Skeletal muscle cell (primary cell): ENCODE results near the gene BTBD7.
"Not testable (repeated sequence)": the region's sequence is repeated elsewhere in the genome, so short reads cannot be mapped to it uniquely, and the experiment has no call there.

ENCODE experiments used
- DNase-seq: peaks from one replicate; pipeline ENCODE4 v3.0.0-alpha.2; 2010; ENCODE audit warnings: low read depth
- H3K4me3 ChIP-seq: 2 replicates; pipeline ENCODE4 v1.5.1; 2011; ENCODE audit warnings: low read depth, mild to moderate bottlenecking, control low read depth, low read length, moderate library complexity

Gene BTBD7

GRCh38 chr14:93332853-93333630, at the start of gene BTBD7:
TSS of gene BTBD7 (minus strand) at chr14:93333036. CDS start at chr14:93296051, 36,985 bp downstream.
- DNase-seq: peak; percentile 80
- peak within 1 kb of the TSS; percentile 84 for H3K4me3 ChIP-seq

GRCh38 chr14:93381644-93382043, 48.8 kb upstream of the BTBD7 start:
- DNase-seq: no peak
- H3K4me3 ChIP-seq: no peak overlapping the region

- H3K4me3 ChIP-seq: no peak overlapping the region
- DNase-seq: no peak
These were observed 47.0 kb upstream of the BTBD7 start for GRCh38 chr14:93379831-93380230.

GRCh38 chr14:93375673-93376156, 42.9 kb upstream of the BTBD7 start:
- no peak overlapping the region for H3K4me3 ChIP-seq
- DNase-seq: no peak

- no peak for DNase-seq
- H3K4me3 ChIP-seq: no peak overlapping the region
These were observed 37.0 kb upstream of the BTBD7 start for GRCh38 chr14:93369713-93370266.

- no peak for DNase-seq
- no peak overlapping the region for H3K4me3 ChIP-seq
These were observed 36.3 kb upstream of the BTBD7 start for GRCh38 chr14:93368996-93369712.

GRCh38 chr14:93354873-93355272, 22.0 kb upstream of the BTBD7 start:
- not testable (repeated sequence) for DNase-seq, H3K4me3 ChIP-seq

GRCh38 chr14:93348292-93348691, 15.5 kb upstream of the BTBD7 start:
- H3K4me3 ChIP-seq: no peak overlapping the region
- no peak for DNase-seq

- DNase-seq: no peak
- H3K4me3 ChIP-seq: no peak overlapping the region
These were observed 15.0 kb upstream of the BTBD7 start for GRCh38 chr14:93347850-93348249.

- no peak within 1 kb of the TSS for H3K4me3 ChIP-seq
- DNase-seq: no peak
These were observed 14.3 kb upstream of the BTBD7 start, which contains the start of gene COX8C for GRCh38 chr14:93346926-93347721. TSS of gene COX8C (plus strand) at chr14:93347182. CDS start at chr14:93347269, 87 bp downstream.

GRCh38 chr14:93343797-93344196, 11.0 kb upstream of the BTBD7 start:
- H3K4me3 ChIP-seq: no peak overlapping the region
- no peak for DNase-seq

GRCh38 chr14:93343266-93343665, 10.4 kb upstream of the BTBD7 start:
- no peak for DNase-seq
- H3K4me3 ChIP-seq: no peak overlapping the region

GRCh38 chr14:93337884-93338283, 5.0 kb upstream of the BTBD7 start:
- no peak for DNase-seq
- no peak overlapping the region for H3K4me3 ChIP-seq

GRCh38 chr14:93337143-93337753, 4.4 kb upstream of the BTBD7 start:
- DNase-seq: no peak
- no peak overlapping the region for H3K4me3 ChIP-seq

GRCh38 chr14:93333631-93334103, 831 bp upstream of the BTBD7 start:
- no peak for DNase-seq
- peak overlapping the region; percentile 84 for H3K4me3 ChIP-seq

- H3K4me3 ChIP-seq: peak overlapping the region; percentile 84
- DNase-seq: no peak
These were observed 411 bp downstream of the BTBD7 start for GRCh38 chr14:93332397-93332852.

GRCh38 chr14:93331728-93332396, 974 bp downstream of the BTBD7 start:
- H3K4me3 ChIP-seq: peak overlapping the region; percentile 84
- DNase-seq: no peak

- no peak for DNase-seq
- H3K4me3 ChIP-seq: peak overlapping the region; percentile 84
These were observed 1.7 kb downstream of the BTBD7 start for GRCh38 chr14:93331002-93331727.
